ENCODE measurements around the gene SKA2. TPM values are rescaled to one million over a fixed set of nuclear protein-coding genes. Genes with fewer than 3 reads are reported as not detected.

Gene SKA2
- total RNA-seq, 4 donors from 2014 or later, result 11.7 to 57.5 (median 39.7) TPM

DNA sequence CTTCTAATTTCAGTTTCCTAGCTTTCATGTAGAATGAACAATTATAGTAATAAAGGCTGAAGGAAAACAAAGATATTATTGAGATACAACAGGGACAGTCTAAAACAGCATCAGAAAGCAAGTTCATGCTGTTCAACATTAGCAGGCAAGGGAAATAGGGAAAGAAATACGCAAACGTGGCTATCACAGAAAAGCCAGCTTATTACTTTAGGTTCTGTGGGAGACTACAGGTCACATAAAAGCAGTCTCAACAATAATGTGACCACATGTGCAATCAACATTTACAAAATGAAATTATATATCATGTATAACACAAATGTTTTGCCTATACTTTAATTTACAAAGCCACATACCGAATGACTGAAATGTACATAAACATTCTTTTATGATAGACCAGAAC, 43.4 kb downstream of the SKA2 start:
- no peaks in the 10 kb centered on the region for H3K27me3 ChIP-seq
- TF ChIP-seq, protein P1, sequence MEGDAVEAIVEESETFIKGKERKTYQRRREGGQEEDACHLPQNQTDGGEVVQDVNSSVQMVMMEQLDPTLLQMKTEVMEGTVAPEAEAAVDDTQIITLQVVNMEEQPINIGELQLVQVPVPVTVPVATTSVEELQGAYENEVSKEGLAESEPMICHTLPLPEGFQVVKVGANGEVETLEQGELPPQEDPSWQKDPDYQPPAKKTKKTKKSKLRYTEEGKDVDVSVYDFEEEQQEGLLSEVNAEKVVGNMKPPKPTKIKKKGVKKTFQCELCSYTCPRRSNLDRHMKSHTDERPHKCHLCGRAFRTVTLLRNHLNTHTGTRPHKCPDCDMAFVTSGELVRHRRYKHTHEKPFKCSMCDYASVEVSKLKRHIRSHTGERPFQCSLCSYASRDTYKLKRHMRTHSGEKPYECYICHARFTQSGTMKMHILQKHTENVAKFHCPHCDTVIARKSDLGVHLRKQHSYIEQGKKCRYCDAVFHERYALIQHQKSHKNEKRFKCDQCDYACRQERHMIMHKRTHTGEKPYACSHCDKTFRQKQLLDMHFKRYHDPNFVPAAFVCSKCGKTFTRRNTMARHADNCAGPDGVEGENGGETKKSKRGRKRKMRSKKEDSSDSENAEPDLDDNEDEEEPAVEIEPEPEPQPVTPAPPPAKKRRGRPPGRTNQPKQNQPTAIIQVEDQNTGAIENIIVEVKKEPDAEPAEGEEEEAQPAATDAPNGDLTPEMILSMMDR (IDR thresholded peaks at IDR 0.05), result no peak
- no peak for TF ChIP-seq EP300 (IDR thresholded peaks at IDR 0.05)
- DNase-seq (ENCODE audit: low spot score in 2 of 2), result no peak
- H3K4me3 ChIP-seq, result no peak overlapping the region
- no peaks in the 10 kb centered on the region for H3K9me3 ChIP-seq
- WGBS, 2 donors, result 74 to 75% methylated on average over 3 of the region's 3 CpGs
- H3K27ac ChIP-seq, result no peak overlapping the region
- H3K36me3 ChIP-seq, result peaks cover 0 to 19% (median 0%) of the 10 kb centered on the region in 3 donors
- H3K4me1 ChIP-seq, result peaks cover 0 to 22% (median 2%) of the 10 kb centered on the region in 4 donors

DNA sequence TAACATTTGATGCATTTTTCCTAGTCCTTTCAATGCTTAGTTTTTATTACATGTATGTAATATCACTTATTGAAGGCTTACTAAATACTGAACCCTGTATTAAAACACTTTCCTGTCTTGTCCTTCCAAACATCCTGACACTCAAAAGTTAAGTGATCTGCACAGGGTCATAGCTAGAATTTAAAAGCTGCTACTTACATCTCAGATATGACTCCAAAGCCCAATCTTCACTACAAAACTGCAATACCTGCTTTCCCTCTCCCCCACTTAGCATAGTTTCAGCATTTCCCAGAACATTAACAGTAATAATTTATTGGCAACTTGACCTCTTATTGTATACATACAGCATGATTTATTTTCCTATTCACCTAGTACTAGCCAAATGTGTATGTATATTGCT, 44.0 kb downstream of the SKA2 start:
- TF ChIP-seq EP300 (IDR thresholded peaks at IDR 0.05) (no peak), POLR2A (IDR thresholded peaks at IDR 0.05) (no peak)
- TF ChIP-seq, protein P1 (IDR thresholded peaks at IDR 0.05), result no peak
- Histone ChIP-seq H3K9me3 (no peaks in the 10 kb centered on the region), H3K27ac (no peak overlapping the region), H3K27me3 (no peaks in the 10 kb centered on the region), H3K4me1 (peaks cover 0 to 22% (median 2%) of the 10 kb centered on the region in 4 donors), H3K4me3 (no peak overlapping the region), H3K36me3 (peaks cover 0 to 16% (median 0%) of the 10 kb centered on the region in 3 donors)
- DNase-seq (ENCODE audit: low spot score in 2 of 2), result no peak

DNA sequence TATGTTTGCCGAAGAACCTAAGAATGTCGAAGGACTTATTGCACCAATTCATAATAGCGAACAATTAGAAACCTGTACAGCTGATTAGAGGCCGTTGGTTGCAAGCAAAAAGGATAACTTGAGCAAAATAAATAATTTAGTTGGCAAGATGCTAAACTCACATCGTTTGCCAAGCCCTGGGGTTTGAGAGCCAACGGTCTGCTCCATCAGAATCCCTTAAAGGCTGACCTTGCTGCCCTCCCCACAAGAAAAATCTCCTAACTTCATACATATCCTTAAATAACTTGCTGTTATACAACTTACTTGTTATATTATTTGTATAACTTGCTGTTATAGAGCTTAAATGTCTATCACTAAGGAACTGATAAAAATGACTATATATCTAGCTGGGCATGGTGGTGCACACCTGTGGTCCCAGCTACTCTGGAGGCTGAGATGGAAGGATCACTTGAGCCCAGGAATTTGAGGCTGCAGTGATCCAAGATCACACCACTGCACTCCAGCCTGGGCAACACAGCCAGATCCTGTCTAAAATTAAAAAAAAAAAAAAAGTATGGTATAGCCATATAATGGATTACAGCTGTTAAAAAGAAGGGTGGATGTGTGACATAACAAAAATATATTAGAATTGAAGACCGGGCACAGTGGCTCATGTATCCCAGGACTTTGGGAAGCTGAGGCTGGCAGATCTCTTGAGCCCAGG, 46.4 kb downstream of the SKA2 start:
- no peaks in the 10 kb centered on the region for H3K36me3 ChIP-seq
- H3K27ac ChIP-seq, result no peak overlapping the region
- H3K4me3 ChIP-seq, result no peak overlapping the region
- H3K27me3 ChIP-seq, result no peaks in the 10 kb centered on the region
- H3K9me3 ChIP-seq, result no peaks in the 10 kb centered on the region
- 65 to 79% methylated on average over 7 of the region's 7 CpGs for WGBS, 2 donors
- no peak for DNase-seq (ENCODE audit: low spot score in 2 of 2)
- H3K4me1 ChIP-seq, result peaks cover 0 to 45% (median 14%) of the 10 kb centered on the region in 4 donors
- TF ChIP-seq POLR2A (IDR thresholded peaks at IDR 0.05) (no peak), EP300 (IDR thresholded peaks at IDR 0.05) (no peak)
- TF ChIP-seq, protein P1 (IDR thresholded peaks at IDR 0.05), result no peak

DNA sequence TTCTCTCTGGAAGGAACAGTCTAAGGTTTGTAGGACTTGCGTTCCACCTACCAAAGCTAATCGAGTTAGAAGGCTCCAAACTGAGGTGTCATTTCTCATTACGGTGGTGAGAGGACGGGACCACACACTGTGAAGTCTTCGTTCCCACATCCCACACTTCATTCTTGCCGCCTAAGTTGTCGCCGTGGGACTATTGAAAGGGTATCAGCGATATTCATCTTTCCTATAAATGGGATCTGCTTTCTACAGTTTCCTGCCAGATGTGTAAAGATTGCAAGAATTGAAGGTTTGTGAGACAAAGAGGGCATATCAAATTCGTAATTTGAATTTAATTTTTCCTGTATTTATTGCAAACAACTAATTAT, 47.7 kb downstream of the SKA2 start:
- WGBS, 2 donors, result 0 to 2% methylated on average over 10 of the region's 10 CpGs
- peaks cover 0 to 4% (median 0%) of the 10 kb centered on the region in 3 donors for H3K36me3 ChIP-seq
- H3K4me1 ChIP-seq, result peaks cover 0 to 45% (median 14%) of the 10 kb centered on the region in 4 donors
- peak overlapping the region; percentile 81 to 97 (median 93) for H3K4me3 ChIP-seq
- peak overlapping the region; percentile 85 to 94 (median 91) for H3K27ac ChIP-seq
- DNase-seq (ENCODE audit: low spot score in 2 of 2), result no peak
- H3K27me3 ChIP-seq, result no peaks in the 10 kb centered on the region
- H3K9me3 ChIP-seq, result no peaks in the 10 kb centered on the region
- TF ChIP-seq POLR2A (IDR thresholded peaks at IDR 0.05) (no peak), EP300 (IDR thresholded peaks at IDR 0.05) (no peak)
- TF ChIP-seq, protein P1 (IDR thresholded peaks at IDR 0.05), result no peak

DNA sequence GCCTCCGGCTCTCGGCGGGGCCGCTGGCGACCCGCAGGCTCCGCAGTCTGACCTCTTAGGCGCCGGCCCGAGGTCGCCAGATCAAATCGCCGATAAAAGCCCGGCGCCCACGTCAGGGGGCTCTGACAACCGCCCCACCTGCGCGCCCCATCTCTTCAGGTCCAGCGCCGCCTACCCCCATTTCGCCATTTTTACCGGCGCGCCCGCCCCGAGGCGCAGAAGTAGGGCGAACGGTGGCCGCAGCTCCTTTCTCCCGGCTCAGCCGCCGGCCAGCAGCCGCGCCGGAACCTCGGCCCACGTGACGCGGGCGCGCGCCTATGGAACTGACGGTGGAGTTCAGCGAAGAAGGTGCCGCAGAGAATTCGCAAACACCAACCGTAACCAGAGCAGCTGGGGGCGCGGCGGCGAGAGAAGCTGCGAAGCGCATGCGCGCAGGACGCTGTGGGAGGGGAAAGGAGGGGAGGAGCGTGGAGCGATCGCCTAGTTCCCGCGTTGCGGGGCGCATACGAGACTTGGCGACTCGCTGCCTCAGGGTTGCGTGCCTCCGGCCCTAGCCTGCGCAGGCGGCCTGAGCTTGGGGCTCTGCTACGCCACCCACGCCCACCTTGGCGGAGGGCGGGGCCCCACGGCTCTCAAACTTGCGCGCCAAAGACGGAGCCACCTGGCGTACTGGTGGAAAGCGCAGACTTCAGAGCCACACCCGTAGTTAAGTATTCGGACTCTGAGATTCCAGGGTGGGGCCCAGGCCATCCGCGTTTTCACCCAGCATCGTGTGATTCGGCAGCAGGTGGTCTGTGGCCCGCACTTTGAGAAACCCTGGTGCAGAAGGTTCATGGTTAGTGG, 48.3 kb downstream of the SKA2 start, which contains the start of gene TRIM37:
Gene TRIM37, minus strand, starts transcription at position 418 of the 843 bp plus-strand sequence. CDS start 419 bp downstream, outside the sequence.
- peak; percentile 80 to 88 for DNase-seq (ENCODE audit: low spot score in 2 of 2)
- Histone ChIP-seq H3K27ac (peak within 1 kb of the TSS; percentile 85 to 94 (median 91)), H3K36me3 (peaks cover 0 to 4% (median 0%) of the 10 kb centered on the region in 3 donors), H3K9me3 (no peaks in the 10 kb centered on the region), H3K4me3 (peak within 1 kb of the TSS; percentile 81 to 97 (median 93)), H3K27me3 (no peaks in the 10 kb centered on the region), H3K4me1 (peaks cover 0 to 44% (median 14%) of the 10 kb centered on the region in 4 donors)
- 0% methylated on average over 38 to 53 of the region's 89 CpGs for WGBS, 2 donors
- peak; percentile 68 to 79 for TF ChIP-seq POLR2A (IDR thresholded peaks at IDR 0.05)
- TF ChIP-seq, protein P1 (IDR thresholded peaks at IDR 0.05), result peak in 1 of 5 experiments; percentile 43
- peak; percentile 67 to 94 for TF ChIP-seq EP300 (IDR thresholded peaks at IDR 0.05)

Data from tibial nerve (tissue), 4 donors.